ENCODE measurements around the gene ABCF1. TPM values are rescaled to one million over a fixed set of nuclear protein-coding genes. Genes with fewer than 3 reads are reported as not detected.

Gene ABCF1
- total and polyA plus RNA-seq, 2 of the 8 experiments (the other 6 are each of a cell fraction or from before 2014, with no cell fraction given): 48.8 to 123 TPM

DNA sequence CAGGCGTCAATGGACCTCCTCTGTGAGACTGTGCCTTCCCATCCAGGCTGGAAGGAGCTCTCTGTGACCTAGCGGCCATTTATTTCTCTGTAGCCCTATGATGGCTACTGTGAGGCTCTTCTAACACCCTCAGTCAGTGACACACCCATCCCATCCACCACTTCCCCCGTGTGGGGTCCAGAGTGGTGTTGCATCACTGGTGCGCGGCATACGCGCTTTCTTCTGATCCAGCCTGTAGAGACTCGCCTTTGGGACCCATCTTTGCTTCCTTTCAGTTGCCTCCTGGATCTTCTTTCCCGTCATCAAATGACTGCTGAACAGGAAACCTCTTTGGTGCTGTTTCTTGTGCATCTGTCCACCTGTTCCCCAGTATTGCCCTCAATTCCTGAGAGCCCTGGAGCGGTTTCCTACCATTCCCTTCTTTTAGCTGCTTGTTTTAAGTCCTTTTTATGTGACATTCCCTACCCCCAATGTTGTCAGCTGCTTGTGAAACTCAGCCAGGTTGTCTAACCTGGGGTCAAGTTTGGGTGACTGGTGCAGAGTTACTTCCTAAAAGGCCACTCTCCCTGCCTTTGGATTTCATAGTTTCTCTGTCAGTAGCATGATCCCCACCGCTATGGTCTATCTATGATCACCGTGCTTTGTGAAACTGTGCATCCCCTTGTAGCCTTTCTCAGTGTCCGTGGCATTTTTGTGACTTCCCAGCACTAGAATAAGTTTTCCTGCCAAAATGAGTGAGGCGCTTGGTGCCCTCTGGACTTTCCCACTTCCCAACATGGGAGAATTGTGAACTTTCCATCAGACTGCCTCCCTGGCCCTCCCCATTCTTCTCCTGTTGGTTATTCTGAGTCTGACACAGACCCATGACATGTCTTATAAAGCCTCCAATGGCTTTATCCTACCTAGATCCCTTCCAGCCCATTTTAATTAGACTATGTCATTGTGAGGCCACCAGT lies 8.5 kb upstream of the ABCF1 start (continued):
- TF ChIP-seq, protein P1, sequence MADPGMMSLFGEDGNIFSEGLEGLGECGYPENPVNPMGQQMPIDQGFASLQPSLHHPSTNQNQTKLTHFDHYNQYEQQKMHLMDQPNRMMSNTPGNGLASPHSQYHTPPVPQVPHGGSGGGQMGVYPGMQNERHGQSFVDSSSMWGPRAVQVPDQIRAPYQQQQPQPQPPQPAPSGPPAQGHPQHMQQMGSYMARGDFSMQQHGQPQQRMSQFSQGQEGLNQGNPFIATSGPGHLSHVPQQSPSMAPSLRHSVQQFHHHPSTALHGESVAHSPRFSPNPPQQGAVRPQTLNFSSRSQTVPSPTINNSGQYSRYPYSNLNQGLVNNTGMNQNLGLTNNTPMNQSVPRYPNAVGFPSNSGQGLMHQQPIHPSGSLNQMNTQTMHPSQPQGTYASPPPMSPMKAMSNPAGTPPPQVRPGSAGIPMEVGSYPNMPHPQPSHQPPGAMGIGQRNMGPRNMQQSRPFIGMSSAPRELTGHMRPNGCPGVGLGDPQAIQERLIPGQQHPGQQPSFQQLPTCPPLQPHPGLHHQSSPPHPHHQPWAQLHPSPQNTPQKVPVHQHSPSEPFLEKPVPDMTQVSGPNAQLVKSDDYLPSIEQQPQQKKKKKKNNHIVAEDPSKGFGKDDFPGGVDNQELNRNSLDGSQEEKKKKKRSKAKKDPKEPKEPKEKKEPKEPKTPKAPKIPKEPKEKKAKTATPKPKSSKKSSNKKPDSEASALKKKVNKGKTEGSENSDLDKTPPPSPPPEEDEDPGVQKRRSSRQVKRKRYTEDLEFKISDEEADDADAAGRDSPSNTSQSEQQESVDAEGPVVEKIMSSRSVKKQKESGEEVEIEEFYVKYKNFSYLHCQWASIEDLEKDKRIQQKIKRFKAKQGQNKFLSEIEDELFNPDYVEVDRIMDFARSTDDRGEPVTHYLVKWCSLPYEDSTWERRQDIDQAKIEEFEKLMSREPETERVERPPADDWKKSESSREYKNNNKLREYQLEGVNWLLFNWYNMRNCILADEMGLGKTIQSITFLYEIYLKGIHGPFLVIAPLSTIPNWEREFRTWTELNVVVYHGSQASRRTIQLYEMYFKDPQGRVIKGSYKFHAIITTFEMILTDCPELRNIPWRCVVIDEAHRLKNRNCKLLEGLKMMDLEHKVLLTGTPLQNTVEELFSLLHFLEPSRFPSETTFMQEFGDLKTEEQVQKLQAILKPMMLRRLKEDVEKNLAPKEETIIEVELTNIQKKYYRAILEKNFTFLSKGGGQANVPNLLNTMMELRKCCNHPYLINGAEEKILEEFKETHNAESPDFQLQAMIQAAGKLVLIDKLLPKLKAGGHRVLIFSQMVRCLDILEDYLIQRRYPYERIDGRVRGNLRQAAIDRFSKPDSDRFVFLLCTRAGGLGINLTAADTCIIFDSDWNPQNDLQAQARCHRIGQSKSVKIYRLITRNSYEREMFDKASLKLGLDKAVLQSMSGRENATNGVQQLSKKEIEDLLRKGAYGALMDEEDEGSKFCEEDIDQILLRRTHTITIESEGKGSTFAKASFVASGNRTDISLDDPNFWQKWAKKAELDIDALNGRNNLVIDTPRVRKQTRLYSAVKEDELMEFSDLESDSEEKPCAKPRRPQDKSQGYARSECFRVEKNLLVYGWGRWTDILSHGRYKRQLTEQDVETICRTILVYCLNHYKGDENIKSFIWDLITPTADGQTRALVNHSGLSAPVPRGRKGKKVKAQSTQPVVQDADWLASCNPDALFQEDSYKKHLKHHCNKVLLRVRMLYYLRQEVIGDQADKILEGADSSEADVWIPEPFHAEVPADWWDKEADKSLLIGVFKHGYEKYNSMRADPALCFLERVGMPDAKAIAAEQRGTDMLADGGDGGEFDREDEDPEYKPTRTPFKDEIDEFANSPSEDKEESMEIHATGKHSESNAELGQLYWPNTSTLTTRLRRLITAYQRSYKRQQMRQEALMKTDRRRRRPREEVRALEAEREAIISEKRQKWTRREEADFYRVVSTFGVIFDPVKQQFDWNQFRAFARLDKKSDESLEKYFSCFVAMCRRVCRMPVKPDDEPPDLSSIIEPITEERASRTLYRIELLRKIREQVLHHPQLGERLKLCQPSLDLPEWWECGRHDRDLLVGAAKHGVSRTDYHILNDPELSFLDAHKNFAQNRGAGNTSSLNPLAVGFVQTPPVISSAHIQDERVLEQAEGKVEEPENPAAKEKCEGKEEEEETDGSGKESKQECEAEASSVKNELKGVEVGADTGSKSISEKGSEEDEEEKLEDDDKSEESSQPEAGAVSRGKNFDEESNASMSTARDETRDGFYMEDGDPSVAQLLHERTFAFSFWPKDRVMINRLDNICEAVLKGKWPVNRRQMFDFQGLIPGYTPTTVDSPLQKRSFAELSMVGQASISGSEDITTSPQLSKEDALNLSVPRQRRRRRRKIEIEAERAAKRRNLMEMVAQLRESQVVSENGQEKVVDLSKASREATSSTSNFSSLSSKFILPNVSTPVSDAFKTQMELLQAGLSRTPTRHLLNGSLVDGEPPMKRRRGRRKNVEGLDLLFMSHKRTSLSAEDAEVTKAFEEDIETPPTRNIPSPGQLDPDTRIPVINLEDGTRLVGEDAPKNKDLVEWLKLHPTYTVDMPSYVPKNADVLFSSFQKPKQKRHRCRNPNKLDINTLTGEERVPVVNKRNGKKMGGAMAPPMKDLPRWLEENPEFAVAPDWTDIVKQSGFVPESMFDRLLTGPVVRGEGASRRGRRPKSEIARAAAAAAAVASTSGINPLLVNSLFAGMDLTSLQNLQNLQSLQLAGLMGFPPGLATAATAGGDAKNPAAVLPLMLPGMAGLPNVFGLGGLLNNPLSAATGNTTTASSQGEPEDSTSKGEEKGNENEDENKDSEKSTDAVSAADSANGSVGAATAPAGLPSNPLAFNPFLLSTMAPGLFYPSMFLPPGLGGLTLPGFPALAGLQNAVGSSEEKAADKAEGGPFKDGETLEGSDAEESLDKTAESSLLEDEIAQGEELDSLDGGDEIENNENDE (IDR thresholded peaks at IDR 0.05; ENCODE audit: insufficient replicate concordance, low read length): no peak
- no peak for TF ChIP-seq GABPA (IDR thresholded peaks at IDR 0.05; ENCODE audit: borderline replicate concordance, insufficient read depth, low read length)
